ENCODE results near the gene IP6K3.

The IP6K3 gene

GRCh38 chr6:33758815-33759216, 12.1 kb upstream of the IP6K3 start:
- DNase-seq = no peak

GRCh38 chr6:33757906-33758305, 11.2 kb upstream of the IP6K3 start:
- no peak for DNase-seq

- no peak for DNase-seq
Observed at GRCh38 chr6:33757113-33757512, 10.4 kb upstream of the IP6K3 start.

- DNase-seq = no peak
Observed at GRCh38 chr6:33756211-33756954, 9.7 kb upstream of the IP6K3 start.

GRCh38 chr6:33755070-33755869, 8.6 kb upstream of the IP6K3 start:
- no peak for DNase-seq

- DNase-seq = no peak
Observed at GRCh38 chr6:33754222-33754621, 7.5 kb upstream of the IP6K3 start.

GRCh38 chr6:33752646-33753015, 5.9 kb upstream of the IP6K3 start:
- DNase-seq = no peak

- no peak for DNase-seq
Observed at GRCh38 chr6:33751771-33752645, 5.3 kb upstream of the IP6K3 start.

GRCh38 chr6:33750244-33750991, 3.7 kb upstream of the IP6K3 start:
- no peak for DNase-seq

GRCh38 chr6:33749401-33749800, 2.7 kb upstream of the IP6K3 start:
- no peak for DNase-seq

- no peak for DNase-seq
Observed at GRCh38 chr6:33748841-33749240, 2.1 kb upstream of the IP6K3 start.

- no peak for DNase-seq
Observed at GRCh38 chr6:33747823-33748222, 1.1 kb upstream of the IP6K3 start.

- DNase-seq = no peak
Observed at GRCh38 chr6:33746036-33746600, 587 bp downstream of the IP6K3 start.

GRCh38 chr6:33745548-33745947, 1.2 kb downstream of the IP6K3 start:
- DNase-seq = no peak

GRCh38 chr6:33744895-33745546, 1.7 kb downstream of the IP6K3 start:
- DNase-seq = no peak

GRCh38 chr6:33744001-33744848, 2.5 kb downstream of the IP6K3 start:
- peak; percentile 80 for DNase-seq

- no peak for DNase-seq
Observed at GRCh38 chr6:33742837-33743236, 3.9 kb downstream of the IP6K3 start.

- DNase-seq = no peak
Observed at GRCh38 chr6:33742092-33742491, 4.6 kb downstream of the IP6K3 start.

- DNase-seq = no peak
Observed at GRCh38 chr6:33740794-33741193, 5.9 kb downstream of the IP6K3 start.

- no peak for DNase-seq
Observed at GRCh38 chr6:33740204-33740608, 6.5 kb downstream of the IP6K3 start.

- DNase-seq = no peak
Observed at GRCh38 chr6:33739571-33739970, 7.1 kb downstream of the IP6K3 start.

Measured in stimulated activated CD4-positive, alpha-beta T cell treated with anti-CD3 and anti-CD28 coated beads, Interleukin-4, amount 100 ng/mL, for 24 hours (primary cell).